GM23338 (cell line): ENCODE data around the gene BNC2.

Source experiments
- EZH2 ChIP-seq: fragments of 200-600 bp; sonication (generic); IDR thresholded peaks from one replicate; pipeline ENCODE4 v1.8.0; 2017; ENCODE audit warnings: antibody characterized with exemption, mild to moderate bottlenecking, low read depth; ENCODE audit not compliant: unreplicated experiment
- NANOG ChIP-seq: IDR thresholded peaks from 2 replicates; pipeline ENCODE4 v1.6.1; 2016; ENCODE audit warnings: antibody characterized with exemption, borderline replicate concordance
- POLR2AphosphoS5 ChIP-seq: IDR thresholded peaks from 2 replicates; pipeline ENCODE4 v1.6.1; 2016; ENCODE audit warnings: antibody characterized with exemption, low read depth
- TF ChIP-seq, protein P1 (sequence below), 2 experiments: fragments of 200-600 bp in 1 of 2; sonication (generic) in 1 of 2; conservative IDR thresholded peaks; 2 replicates each; pipeline versions ENCODE4 v1.5.1 to v1.6.1; 2016 to 2017; ENCODE audit warnings: antibody characterized with exemption in 2 of 2, low read depth in 2 of 2, mild to moderate bottlenecking in 2 of 2, moderate library complexity in 1 of 2

DNA sequence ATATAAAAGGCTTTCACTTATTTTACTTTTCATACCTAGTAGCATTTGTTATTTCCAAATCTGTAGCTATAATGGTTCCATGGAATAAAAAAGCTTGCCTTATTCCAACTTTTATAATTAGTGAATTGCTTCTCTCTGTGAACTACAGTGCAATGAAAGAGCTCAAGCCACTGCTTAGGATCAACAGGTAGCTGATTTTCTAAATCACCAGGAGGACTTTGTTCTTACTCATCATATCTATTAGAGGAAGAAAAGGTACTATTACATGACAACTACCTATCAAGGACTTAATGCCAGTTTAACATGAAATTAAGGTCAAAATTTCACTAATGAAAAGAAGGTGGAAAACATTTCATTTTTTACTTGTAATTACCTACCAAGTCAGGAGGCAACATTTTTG lies 414.6 kb downstream of the BNC2 start:
- TF ChIP-seq POLR2AphosphoS5 (no peak), NANOG (no peak), EZH2 (no peak)
- TF ChIP-seq, protein P1, sequence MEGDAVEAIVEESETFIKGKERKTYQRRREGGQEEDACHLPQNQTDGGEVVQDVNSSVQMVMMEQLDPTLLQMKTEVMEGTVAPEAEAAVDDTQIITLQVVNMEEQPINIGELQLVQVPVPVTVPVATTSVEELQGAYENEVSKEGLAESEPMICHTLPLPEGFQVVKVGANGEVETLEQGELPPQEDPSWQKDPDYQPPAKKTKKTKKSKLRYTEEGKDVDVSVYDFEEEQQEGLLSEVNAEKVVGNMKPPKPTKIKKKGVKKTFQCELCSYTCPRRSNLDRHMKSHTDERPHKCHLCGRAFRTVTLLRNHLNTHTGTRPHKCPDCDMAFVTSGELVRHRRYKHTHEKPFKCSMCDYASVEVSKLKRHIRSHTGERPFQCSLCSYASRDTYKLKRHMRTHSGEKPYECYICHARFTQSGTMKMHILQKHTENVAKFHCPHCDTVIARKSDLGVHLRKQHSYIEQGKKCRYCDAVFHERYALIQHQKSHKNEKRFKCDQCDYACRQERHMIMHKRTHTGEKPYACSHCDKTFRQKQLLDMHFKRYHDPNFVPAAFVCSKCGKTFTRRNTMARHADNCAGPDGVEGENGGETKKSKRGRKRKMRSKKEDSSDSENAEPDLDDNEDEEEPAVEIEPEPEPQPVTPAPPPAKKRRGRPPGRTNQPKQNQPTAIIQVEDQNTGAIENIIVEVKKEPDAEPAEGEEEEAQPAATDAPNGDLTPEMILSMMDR (conservative IDR thresholded peaks at IDR 0.05; ENCODE audit: low read depth in 2 of 2): no peak
